Bronchial epithelial cell (primary cell): ENCODE data around the gene CYB5R4. TPM values are rescaled to one million over a fixed set of nuclear protein-coding genes. Genes with fewer than 3 reads are reported as not detected.

Experiments
- DNase-seq: peaks from one replicate; pipeline ENCODE4 v3.0.0-alpha.2; 2010; ENCODE audit warnings: low read depth
- FAIRE-seq: peaks from 2 replicates; lab custom pipeline; 2011; peaks lifted over from hg19 to GRCh38; lab: Jason Lieb, UNC
- H3K27me3 ChIP-seq: 2 replicates; pipeline ENCODE4 v1.5.1; 2011; ENCODE audit warnings: low read length; ENCODE audit not compliant: control insufficient read depth, insufficient read depth
- H3K36me3 ChIP-seq: 2 replicates; pipeline ENCODE4 v1.5.1; 2011; ENCODE audit warnings: low read length; ENCODE audit not compliant: control insufficient read depth, insufficient read depth
- H3K4me3 ChIP-seq: 2 replicates; pipeline ENCODE4 v1.5.1; 2011; ENCODE audit warnings: mild to moderate bottlenecking, low read depth, low read length, control low read depth
- CTCF ChIP-seq: IDR thresholded peaks from 2 replicates; pipeline ENCODE4 v1.5.1; 2011; ENCODE audit warnings: mild to moderate bottlenecking, moderate library complexity, low read length, control low read depth, inconsistent platforms; ENCODE audit not compliant: insufficient read depth, severe bottlenecking
- total RNA-seq: library from RNA; depleted of rRNA; stranded (reverse); fragments of >200 nt; gene quantifications from 2 replicates; pipeline ENCODE4 v1.2.1, GENCODE V29; 2014

The CYB5R4 gene
- total RNA-seq, 1 donor from 2014 or later = 4.7 TPM

- DNase-seq (no peak), FAIRE-seq (no peak)
- no peaks in the 10 kb centered on the region for H3K27me3 ChIP-seq
- no peak overlapping the region for H3K4me3 ChIP-seq
- no peaks in the 10 kb centered on the region for H3K36me3 ChIP-seq
- TF ChIP-seq CTCF = no peak
These were observed 16.4 kb downstream of the CYB5R4 start for GRCh38 chr6:83875843-83876242.

- TF ChIP-seq CTCF = no peak
- Histone ChIP-seq H3K27me3 (no peaks in the 10 kb centered on the region), H3K4me3 (no peak overlapping the region), H3K36me3 (no peaks in the 10 kb centered on the region)
- FAIRE-seq = peak; percentile 50
- DNase-seq = no peak
These were observed 19.6 kb downstream of the CYB5R4 start for GRCh38 chr6:83878902-83879644.

- DNase-seq = peak; percentile 7
- H3K4me3 ChIP-seq = no peak overlapping the region
- no peak for FAIRE-seq
- no peaks in the 10 kb centered on the region for H3K27me3 ChIP-seq
- H3K36me3 ChIP-seq = no peaks in the 10 kb centered on the region
- no peak for TF ChIP-seq CTCF
These were observed 20.3 kb downstream of the CYB5R4 start for GRCh38 chr6:83879746-83880145.

- no peaks in the 10 kb centered on the region for H3K27me3 ChIP-seq
- no peak overlapping the region for H3K4me3 ChIP-seq
- TF ChIP-seq CTCF = no peak
- no peak for DNase-seq
- FAIRE-seq = no peak
- no peaks in the 10 kb centered on the region for H3K36me3 ChIP-seq
These were observed 23.8 kb downstream of the CYB5R4 start for GRCh38 chr6:83883240-83883639.

- no peaks in the 10 kb centered on the region for H3K27me3 ChIP-seq
- DNase-seq (peak; percentile 66), FAIRE-seq (no peak)
- no peak overlapping the region for H3K4me3 ChIP-seq
- no peaks in the 10 kb centered on the region for H3K36me3 ChIP-seq
- TF ChIP-seq CTCF = peak; percentile 42
These were observed 25.0 kb downstream of the CYB5R4 start for GRCh38 chr6:83884523-83884922.

- no peak for DNase-seq
- TF ChIP-seq CTCF = no peak
- Histone ChIP-seq H3K36me3 (no peaks in the 10 kb centered on the region), H3K4me3 (no peak overlapping the region), H3K27me3 (no peaks in the 10 kb centered on the region)
- no peak for FAIRE-seq
These were observed 26.5 kb downstream of the CYB5R4 start for GRCh38 chr6:83885984-83886383.
